GM23338 (cell line): Measurements from ENCODE around the gene MMP1. TPM values are rescaled to one million over a fixed set of nuclear protein-coding genes. Genes with fewer than 3 reads are reported as not detected.

ENCODE experiments used
- ATAC-seq: fragments of 200-7000 bp; cut with Tn5 transposase; 3 replicates; pipeline ENCODE4 v1.9.1; 2020
- DNase-seq: peaks from one replicate; pipeline ENCODE4 v3.0.0-alpha.2; 2015; ENCODE audit warnings: low spot score
- H2AFZ ChIP-seq: fragments of 200-600 bp; sonication (generic); 2 replicates; pipeline ENCODE4 v1.8.0; 2016; ENCODE audit warnings: antibody characterized with exemption, mild to moderate bottlenecking, moderate library complexity
- H3F3A ChIP-seq: fragments of 200-600 bp; sonication (generic); replicated peaks from 2 replicates; pipeline ENCODE4 v1.8.0; 2017; ENCODE audit warnings: antibody characterized with exemption, mixed run types, low read depth
- H3K27ac ChIP-seq: fragments of 200-600 bp; sonication (generic); 2 replicates; pipeline ENCODE4 v1.6.1; 2016; ENCODE audit warnings: low read depth
- H3K27me3 ChIP-seq: fragments of 200-600 bp; sonication (generic); 2 replicates; pipeline ENCODE4 v1.8.0; 2016; ENCODE audit warnings: mild to moderate bottlenecking, mixed run types, moderate library complexity; ENCODE audit not compliant: insufficient read depth
- H3K36me3 ChIP-seq: fragments of 200-600 bp; sonication (generic); 2 replicates; pipeline ENCODE4 v1.8.0; 2016; ENCODE audit warnings: mild to moderate bottlenecking; ENCODE audit not compliant: insufficient read depth
- H3K4me1 ChIP-seq: fragments of 200-600 bp; sonication (generic); 2 replicates; pipeline ENCODE4 v1.8.0; 2016; ENCODE audit warnings: mild to moderate bottlenecking, moderate library complexity; ENCODE audit not compliant: insufficient read depth
- H3K4me2 ChIP-seq: fragments of 200-600 bp; sonication (generic); 2 replicates; pipeline ENCODE4 v1.7.1; 2017; ENCODE audit warnings: mixed run types
- H3K4me3 ChIP-seq: fragments of 200-600 bp; sonication (generic); 2 replicates; pipeline ENCODE4 v1.6.1; 2016; ENCODE audit warnings: mixed run types
- H3K79me2 ChIP-seq: fragments of 200-600 bp; sonication (generic); replicated peaks from 2 replicates; pipeline ENCODE4 v1.8.0; 2017; ENCODE audit warnings: mild to moderate bottlenecking; ENCODE audit not compliant: insufficient read depth
- H3K9me2 ChIP-seq: fragments of 200-600 bp; sonication (generic); 2 replicates; pipeline ENCODE4 v1.8.0; 2017; ENCODE audit not compliant: insufficient read depth
- H4K20me1 ChIP-seq: fragments of 200-600 bp; sonication (generic); replicated peaks from 2 replicates; pipeline ENCODE4 v1.8.0; 2017; ENCODE audit warnings: mild to moderate bottlenecking; ENCODE audit not compliant: insufficient read depth
- H3K27ac Mint-ChIP-seq: 2 replicates; pipeline ENCODE4 v1.8.0; 2020; ENCODE audit warnings: inconsistent platforms, mild to moderate bottlenecking, moderate library complexity, mixed read lengths
- H3K27me3 Mint-ChIP-seq: 3 replicates; pipeline ENCODE4 v1.8.0; 2022; ENCODE audit warnings: low read depth, mild to moderate bottlenecking, moderate library complexity, mixed read lengths, inconsistent platforms; ENCODE audit not compliant: insufficient read depth, poor library complexity
- H3K36me3 Mint-ChIP-seq: 3 replicates; pipeline ENCODE4 v1.8.0; 2021; ENCODE audit warnings: low read depth, mild to moderate bottlenecking, inconsistent platforms, moderate library complexity, mixed read lengths
- H3K4me1 Mint-ChIP-seq: 3 replicates; pipeline ENCODE4 v1.8.0; 2020; ENCODE audit warnings: mild to moderate bottlenecking, inconsistent platforms, mixed read lengths
- H3K4me3 Mint-ChIP-seq: 3 replicates; pipeline ENCODE4 v1.8.0; 2021; ENCODE audit warnings: moderate library complexity, mild to moderate bottlenecking, inconsistent platforms, mixed read lengths
- H3K9me3 Mint-ChIP-seq: 3 replicates; pipeline ENCODE4 v1.8.0; 2020; ENCODE audit warnings: moderate library complexity, mild to moderate bottlenecking, inconsistent platforms, mixed read lengths
- CREB1 ChIP-seq: fragments of 250-450 bp; sonication (Bioruptor Pico); IDR thresholded peaks from 2 replicates; pipeline ENCODE4 v1.5.0; 2020; ENCODE audit warnings: low read depth, mild to moderate bottlenecking, moderate library complexity
- CTCF ChIP-seq, 2 experiments: fragments of 200-600 bp in 1 of 2; sonication (generic) in 1 of 2; conservative IDR thresholded peaks; 2 replicates each; pipeline versions ENCODE4 v1.5.1 to v1.6.1; 2016 to 2017; ENCODE audit warnings: antibody characterized with exemption in 2 of 2, low read depth in 2 of 2, mild to moderate bottlenecking in 2 of 2, moderate library complexity in 1 of 2
- EZH2 ChIP-seq: fragments of 200-600 bp; sonication (generic); IDR thresholded peaks from one replicate; pipeline ENCODE4 v1.8.0; 2017; ENCODE audit warnings: antibody characterized with exemption, mild to moderate bottlenecking, low read depth; ENCODE audit not compliant: unreplicated experiment
- EZH2phosphoT487 ChIP-seq: fragments of 200-600 bp; sonication (generic); IDR thresholded peaks from one replicate; pipeline ENCODE4 v1.8.1; 2018; ENCODE audit warnings: antibody characterized with exemption; ENCODE audit not compliant: unreplicated experiment
- JUNB ChIP-seq: IDR thresholded peaks from one replicate; pipeline ENCODE4 v1.6.1; 2016; ENCODE audit warnings: antibody characterized with exemption; ENCODE audit not compliant: unreplicated experiment
- NANOG ChIP-seq: IDR thresholded peaks from 2 replicates; pipeline ENCODE4 v1.6.1; 2016; ENCODE audit warnings: antibody characterized with exemption, borderline replicate concordance
- POLR2AphosphoS5 ChIP-seq: IDR thresholded peaks from 2 replicates; pipeline ENCODE4 v1.6.1; 2016; ENCODE audit warnings: antibody characterized with exemption, low read depth
- REST ChIP-seq: IDR thresholded peaks from one replicate; pipeline ENCODE4 v1.6.1; 2018; ENCODE audit warnings: antibody characterized with exemption; ENCODE audit not compliant: unreplicated experiment
- STAT1 ChIP-seq: IDR thresholded peaks from one replicate; pipeline ENCODE4 v1.6.1; 2016; ENCODE audit warnings: antibody characterized with exemption; ENCODE audit not compliant: unreplicated experiment
- ZNF114 ChIP-seq: fragments of 250-450 bp; sonication (Bioruptor Pico); IDR thresholded peaks from 2 replicates; pipeline ENCODE4 v1.5.0; 2020; ENCODE audit warnings: mild to moderate bottlenecking, moderate library complexity
- ZNF331 ChIP-seq: fragments of 250-450 bp; sonication (Bioruptor Pico); IDR thresholded peaks from 2 replicates; pipeline ENCODE4 v1.5.0; 2020; ENCODE audit warnings: low read depth, mild to moderate bottlenecking, moderate library complexity
- ZNF462 ChIP-seq: fragments of 250-450 bp; sonication (Bioruptor Pico); IDR thresholded peaks from 2 replicates; pipeline ENCODE4 v1.5.0; 2020; ENCODE audit warnings: mild to moderate bottlenecking, moderate library complexity
- polyA plus RNA-seq: library from polyadenylated mRNA; unstranded; fragments of >200 nt; fragmentation: Nextera tagmentation; extraction: Ambion mirVana; gene quantifications from 2 replicates; pipeline ENCODE4 v1.2.1, GENCODE V29; 2016
- total RNA-seq: library from RNA; depleted of rRNA; stranded (reverse); fragments of >200 nt; shearing (Covaris generic); gene quantifications from 2 replicates; pipeline ENCODE4 v1.2.3, GENCODE V29; 2014

Gene MMP1
- total and polyA plus RNA-seq, 2 experiments from 2014 or later, result not detected

- Histone ChIP-seq H3K9me2 (no peaks in the 10 kb centered on the region), H3K27me3 (no peaks in the 10 kb centered on the region), H3K27ac (no peak overlapping the region), H3K79me2 (no peaks in the 10 kb centered on the region), H3K4me2 (no peak overlapping the region), H3K4me1 (peaks cover 11% of the 10 kb centered on the region), H2AFZ (no peak overlapping the region), H3K4me3 (no peak overlapping the region), H3K36me3 (no peaks in the 10 kb centered on the region), H4K20me1 (no peaks in the 10 kb centered on the region), H3F3A (no peaks in the 10 kb centered on the region)
- no peak for DNase-seq
- no peak for ATAC-seq
- H3K4me3 Mint-ChIP-seq, result no peak overlapping the region
- H3K27me3 Mint-ChIP-seq, result no peaks in the 10 kb centered on the region
- no peak overlapping the region for H3K27ac Mint-ChIP-seq
- H3K4me1 Mint-ChIP-seq, result peaks cover 13% of the 10 kb centered on the region; the same call in 2 of the 3 replicates
- TF ChIP-seq ZNF331 (CRISPR knock-in tag) (no peak), REST (no peak), ZNF114 (CRISPR knock-in tag) (no peak), POLR2AphosphoS5 (no peak), ZNF462 (CRISPR knock-in tag) (no peak), JUNB (no peak), NANOG (no peak), CTCF (conservative IDR thresholded peaks at IDR 0.05; ENCODE audit: low read depth in 2 of 2) (no peak), EZH2phosphoT487 (no peak), CREB1 (no peak), STAT1 (no peak), EZH2 (no peak)
- H3K36me3 Mint-ChIP-seq, result no peaks in the 10 kb centered on the region
- no peaks in the 10 kb centered on the region for H3K9me3 Mint-ChIP-seq
These were observed 21.5 kb downstream of the MMP1 start for GRCh38 chr11:102776454-102776853.
